HepG2 (cell line): ENCODE measurements around the gene SYNE3. TPM values are rescaled to one million over a fixed set of nuclear protein-coding genes. Genes with fewer than 3 reads are reported as not detected.

Experiments used
- AFF4 ChIP-seq: sonication (generic); formaldehyde crosslinking; IDR thresholded peaks from 2 replicates; pipeline ENCODE4 v1.4.0; 2020; ENCODE audit warnings: missing genetic modification reagents
- ARHGAP35 ChIP-seq: sonication (generic); formaldehyde crosslinking; IDR thresholded peaks from 2 replicates; pipeline ENCODE4 v1.9.0; 2022; ENCODE audit warnings: mild to moderate bottlenecking, inconsistent platforms, moderate library complexity, missing genetic modification reagents, borderline replicate concordance
- CHD2 ChIP-seq: IDR thresholded peaks from 2 replicates; pipeline ENCODE4 v1.6.1; 2011; ENCODE audit warnings: low read depth, low read length, improper control_type of control experiment
- CTCF ChIP-seq: sonication (generic); formaldehyde crosslinking; IDR thresholded peaks from 2 replicates; pipeline ENCODE4 v1.5.0; 2020; ENCODE audit warnings: mild to moderate bottlenecking, missing genetic modification reagents, moderate library complexity
- E2F1 ChIP-seq: sonication (generic); formaldehyde crosslinking; IDR thresholded peaks from 2 replicates; pipeline ENCODE4 v1.5.0; 2020; ENCODE audit warnings: missing genetic modification reagents
- EP300 ChIP-seq, 3 experiments: sonication (generic) in 1 of 3; formaldehyde crosslinking in 1 of 3; IDR thresholded peaks; 2 replicates each; pipeline versions ENCODE4 v1.5.1 to v1.6.1; 2011 to 2020; ENCODE audit warnings: low read depth in 2 of 3, low read length in 2 of 3, borderline replicate concordance in 1 of 3, improper control_type of control experiment in 1 of 3, mild to moderate bottlenecking in 1 of 3, missing genetic modification reagents in 1 of 3, moderate library complexity in 1 of 3
- FOSL2 ChIP-seq: sonication (generic); formaldehyde crosslinking; IDR thresholded peaks from 2 replicates; pipeline ENCODE4 v1.4.0; 2020; ENCODE audit warnings: missing genetic modification reagents
- GABPA ChIP-seq, 2 experiments: IDR thresholded peaks; 2 replicates each; pipeline ENCODE4 v1.6.1; 2011 to 2016; ENCODE audit warnings: low read depth in 2 of 2, low read length in 1 of 2, missing biosample characterization in 1 of 2, missing genetic modification characterization in 1 of 2
- IRF9 ChIP-seq: sonication (generic); formaldehyde crosslinking; IDR thresholded peaks from 2 replicates; pipeline ENCODE4 v1.8.0; 2022; ENCODE audit warnings: missing genetic modification reagents, mild to moderate bottlenecking, borderline replicate concordance
- MTF2 ChIP-seq: sonication (generic); formaldehyde crosslinking; IDR thresholded peaks from 2 replicates; pipeline ENCODE4 v1.5.0; 2020; ENCODE audit warnings: missing genetic modification reagents, borderline replicate concordance
- NR2F6 ChIP-seq, 2 experiments: IDR thresholded peaks; 2 replicates each; pipeline ENCODE4 v1.6.1; 2016; ENCODE audit warnings: antibody characterized with exemption in 1 of 2, mild to moderate bottlenecking in 1 of 2
- PHF21A ChIP-seq: sonication (generic); formaldehyde crosslinking; IDR thresholded peaks from 2 replicates; pipeline ENCODE4 v1.5.0; 2020; ENCODE audit warnings: mild to moderate bottlenecking, missing genetic modification reagents
- SATB2 ChIP-seq: sonication (generic); formaldehyde crosslinking; IDR thresholded peaks from 2 replicates; pipeline ENCODE4 v1.5.0; 2020; ENCODE audit warnings: missing genetic modification reagents
- SIN3A ChIP-seq: IDR thresholded peaks from 2 replicates; pipeline ENCODE4 v1.6.1; 2011; ENCODE audit warnings: low read depth, mild to moderate bottlenecking, control low read depth, low read length, borderline replicate concordance
- ZFAT ChIP-seq: sonication (generic); formaldehyde crosslinking; conservative IDR thresholded peaks from 2 replicates; pipeline ENCODE4 v1.8.1; 2023; ENCODE audit warnings: missing genetic modification reagents, inconsistent platforms
- ZNF331 ChIP-seq: sonication (generic); formaldehyde crosslinking; IDR thresholded peaks from 2 replicates; pipeline ENCODE4 v1.4.0; 2020; ENCODE audit warnings: missing genetic modification reagents
- ZNF484 ChIP-seq: sonication (generic); formaldehyde crosslinking; IDR thresholded peaks from 2 replicates; pipeline ENCODE4 v1.5.1; 2020; ENCODE audit warnings: mild to moderate bottlenecking, low read depth, missing genetic modification reagents, borderline replicate concordance
- ZNF891 ChIP-seq: sonication (generic); formaldehyde crosslinking; IDR thresholded peaks from 2 replicates; pipeline ENCODE4 v1.5.0; 2020; ENCODE audit warnings: mild to moderate bottlenecking, missing genetic modification reagents
- polyA plus RNA-seq, 8 experiments: library from polyadenylated mRNA; depleted of rRNA in 3 of 8; stranded (reverse) in 7 of 8; unstranded in 1 of 8; fragments of >200 nt; fragmentation: Illumina TruSeq in 4 of 8; extraction: Trizol in 4 of 8; gene quantifications; 2 replicates each; pipeline versions ENCODE4 v1.2.1 to v1.2.3, GENCODE V29; 2011 to 2016; ENCODE audit warnings: low read depth in 4 of 8, missing spikeins in 1 of 8, mixed read lengths in 1 of 8; ENCODE audit not compliant: insufficient read depth in 1 of 8
- total RNA-seq, 5 experiments: library from RNA; depleted of rRNA; stranded (reverse); fragments of >200 nt; fragmentation: Illumina TruSeq; extraction: Trizol; gene quantifications; 2 replicates each; pipeline ENCODE4 v1.2.3, GENCODE V29; 2016; ENCODE audit warnings: low read depth in 1 of 5

SYNE3 gene
- total and polyA plus RNA-seq, 2 of the 13 experiments (the other 11 are each of a cell fraction or from before 2014, with no cell fraction given): 7.8 to 8.0 TPM

GRCh38 chr14:95523815-95524448 lies 7.5 kb upstream of the SYNE3 start (continued):
- TF ChIP-seq ZNF331 (CRISPR knock-in tag) (peak; percentile 27; the same call in 1 of the 2 replicates), SIN3A (peak; percentile 30; the same call in 1 of the 2 replicates), ZFAT (CRISPR knock-in tag) (no peak), E2F1 (CRISPR knock-in tag) (0 out of 2 replicates have a peak, but pooled peaks have one; percentile 11), AFF4 (CRISPR knock-in tag) (0 out of 2 replicates have a peak, but pooled peaks have one; percentile 28), SATB2 (CRISPR knock-in tag) (0 out of 2 replicates have a peak, but pooled peaks have one; percentile 5), FOSL2 (CRISPR knock-in tag) (peak; percentile 35), NR2F6 (IDR thresholded peaks at IDR 0.05) (no peak), NR2F6 (CRISPR knock-in tag; IDR thresholded peaks at IDR 0.05) (peak; percentile 40; the same call in 1 of the 2 replicates), IRF9 (peak; percentile 61; the same call in 1 of the 2 replicates), GABPA (IDR thresholded peaks at IDR 0.05; ENCODE audit: low read depth, low read length) (no peak), GABPA (CRISPR knock-in tag; IDR thresholded peaks at IDR 0.05; ENCODE audit: low read depth) (peak; percentile 61), EP300 (IDR thresholded peaks at IDR 0.05; ENCODE audit: low read depth in 2 of 2, low read length in 2 of 2) (no peak), EP300 (CRISPR knock-in tag; IDR thresholded peaks at IDR 0.05; ENCODE audit: borderline replicate concordance) (0 out of 2 replicates have a peak, but pooled peaks have one; percentile 25), CHD2 (0 out of 2 replicates have a peak, but pooled peaks have one; percentile 12), MTF2 (CRISPR knock-in tag) (no peak), PHF21A (CRISPR knock-in tag) (no peak; the same call in 1 of the 2 replicates), ZNF484 (CRISPR knock-in tag) (no peak), ARHGAP35 (CRISPR knock-in tag) (no peak), ZNF891 (CRISPR knock-in tag) (no peak), CTCF (CRISPR knock-in tag) (peak; percentile 41)
